Right atrium auricular region (tissue), 2 donors: Measurements from ENCODE around the gene ZBTB43. TPM values are rescaled to one million over a fixed set of nuclear protein-coding genes. Genes with fewer than 3 reads are reported as not detected.

Experiments used
- DNase-seq: peaks from one replicate; pipeline ENCODE4 v3.0.0-alpha.2; 2019; ENCODE audit warnings: low spot score
- H3K27ac ChIP-seq, 2 donors: fragments of 200-600 bp; sonication (generic); 1 replicate in 1 of 2; 2 replicates in 1 of 2; pipeline ENCODE4 v1.5.1; 2016 to 2019
- H3K27me3 ChIP-seq, 2 donors: fragments of 200-600 bp; sonication (generic); one replicate each; pipeline versions ENCODE4 v1.5.1 to v1.6.0; 2017 to 2019
- H3K36me3 ChIP-seq: fragments of 200-600 bp; sonication (generic); one replicate; pipeline ENCODE4 v1.5.1; 2016
- H3K4me1 ChIP-seq, 2 donors: fragments of 200-600 bp; sonication (generic); one replicate each; pipeline versions ENCODE4 v1.5.1 to v1.6.0; 2017 to 2019
- H3K4me3 ChIP-seq, 2 donors: fragments of 200-600 bp; sonication (generic); 1 replicate in 1 of 2; 2 replicates in 1 of 2; pipeline ENCODE4 v1.5.1; 2017 to 2019; ENCODE audit warnings: mild to moderate bottlenecking in 1 of 2, moderate library complexity in 1 of 2
- H3K9me3 ChIP-seq, 2 donors: fragments of 200-600 bp; sonication (generic); one replicate each; pipeline ENCODE4 v1.5.1; 2019
- CTCF ChIP-seq, 2 donors: fragments of 200-600 bp; sonication (generic); IDR thresholded peaks; one replicate each; pipeline ENCODE4 v1.5.1; 2019; ENCODE audit warnings: antibody characterized with exemption in 2 of 2
- total RNA-seq, 2 donors: library from RNA; depleted of rRNA; stranded (reverse); fragments of >200 nt; gene quantifications; one replicate each; pipeline ENCODE4 v1.1.0, GENCODE V29; 2016

The ZBTB43 gene
- total RNA-seq, 2 donors from 2014 or later = 11.8 to 15.1 TPM

- peak overlapping the region; percentile 85 to 88 for H3K27ac ChIP-seq
- no peaks in the 10 kb centered on the region for H3K9me3 ChIP-seq
- no peaks in the 10 kb centered on the region for H3K36me3 ChIP-seq
- H3K4me3 ChIP-seq = peak overlapping the region; percentile 95 to 96
- no peak for DNase-seq
- H3K4me1 ChIP-seq = peaks cover 0 to 28% of the 10 kb centered on the region in 2 donors
- no peaks in the 10 kb centered on the region for H3K27me3 ChIP-seq
- no peak for TF ChIP-seq CTCF (IDR thresholded peaks at IDR 0.05)
Observed at GRCh38 chr9:126862104-126862761, 57.4 kb downstream of the ZBTB43 start.

- Histone ChIP-seq H3K27me3 (no peaks in the 10 kb centered on the region), H3K36me3 (peaks cover 5% of the 10 kb centered on the region), H3K4me3 (no peak overlapping the region), H3K9me3 (no peaks in the 10 kb centered on the region), H3K27ac (no peak overlapping the region), H3K4me1 (peaks cover 0 to 39% of the 10 kb centered on the region in 2 donors)
- no peak for DNase-seq
- TF ChIP-seq CTCF (IDR thresholded peaks at IDR 0.05) = no peak
Observed at GRCh38 chr9:126864771-126865170, 59.9 kb downstream of the ZBTB43 start.

- Histone ChIP-seq H3K9me3 (no peaks in the 10 kb centered on the region), H3K27ac (no peak overlapping the region), H3K36me3 (peaks cover 5% of the 10 kb centered on the region), H3K27me3 (no peaks in the 10 kb centered on the region), H3K4me3 (no peak overlapping the region), H3K4me1 (peaks cover 0 to 13% of the 10 kb centered on the region in 2 donors)
- no peak for TF ChIP-seq CTCF (IDR thresholded peaks at IDR 0.05)
- DNase-seq = no peak
Observed at GRCh38 chr9:126869368-126869767, 64.5 kb downstream of the ZBTB43 start.

- DNase-seq = no peak
- Histone ChIP-seq H3K9me3 (no peaks in the 10 kb centered on the region), H3K27me3 (no peaks in the 10 kb centered on the region), H3K36me3 (peaks cover 5% of the 10 kb centered on the region), H3K4me3 (no peak overlapping the region), H3K4me1 (peaks cover 0 to 13% of the 10 kb centered on the region in 2 donors), H3K27ac (no peak overlapping the region)
- no peak for TF ChIP-seq CTCF (IDR thresholded peaks at IDR 0.05)
Observed at GRCh38 chr9:126872516-126872915, 67.7 kb downstream of the ZBTB43 start.

- Histone ChIP-seq H3K9me3 (no peaks in the 10 kb centered on the region), H3K4me3 (no peak overlapping the region), H3K4me1 (no peaks in the 10 kb centered on the region), H3K27ac (no peak overlapping the region), H3K36me3 (peaks cover 4% of the 10 kb centered on the region), H3K27me3 (no peaks in the 10 kb centered on the region)
- no peak for DNase-seq
- no peak for TF ChIP-seq CTCF (IDR thresholded peaks at IDR 0.05)
Observed at GRCh38 chr9:126874546-126875314, 69.9 kb downstream of the ZBTB43 start.
